ENCODE results near the gene SLC16A10.
"Not testable (repeated sequence)": the region's sequence is repeated elsewhere in the genome, so short reads cannot be mapped to it uniquely, and the experiment has no call there.

DNA sequence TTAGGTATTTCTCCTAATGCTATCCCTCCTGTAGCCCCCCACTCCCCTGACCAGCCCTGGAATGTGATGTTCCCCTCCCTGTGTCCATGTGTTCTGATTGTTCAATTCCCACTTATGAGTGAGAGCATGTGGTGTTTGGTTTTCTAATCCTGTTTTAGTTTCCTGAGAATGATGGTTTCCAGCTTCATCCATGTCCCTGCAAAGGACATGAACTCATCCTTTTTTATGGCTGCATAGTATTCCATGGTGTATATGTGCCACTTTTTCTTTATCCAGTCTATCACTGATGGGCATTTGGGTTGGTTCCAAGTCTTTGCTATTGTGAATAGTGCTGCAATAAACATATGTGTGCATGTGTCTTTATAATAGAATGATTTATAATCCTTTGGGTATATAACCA lies 103.8 kb downstream of the SLC16A10 start:
- TF ChIP-seq, protein P1, sequence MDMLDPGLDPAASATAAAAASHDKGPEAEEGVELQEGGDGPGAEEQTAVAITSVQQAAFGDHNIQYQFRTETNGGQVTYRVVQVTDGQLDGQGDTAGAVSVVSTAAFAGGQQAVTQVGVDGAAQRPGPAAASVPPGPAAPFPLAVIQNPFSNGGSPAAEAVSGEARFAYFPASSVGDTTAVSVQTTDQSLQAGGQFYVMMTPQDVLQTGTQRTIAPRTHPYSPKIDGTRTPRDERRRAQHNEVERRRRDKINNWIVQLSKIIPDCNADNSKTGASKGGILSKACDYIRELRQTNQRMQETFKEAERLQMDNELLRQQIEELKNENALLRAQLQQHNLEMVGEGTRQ (IDR thresholded peaks at IDR 0.05; ENCODE audit: low read depth, low read length): not testable (repeated sequence)
- TF ChIP-seq, protein P2, sequence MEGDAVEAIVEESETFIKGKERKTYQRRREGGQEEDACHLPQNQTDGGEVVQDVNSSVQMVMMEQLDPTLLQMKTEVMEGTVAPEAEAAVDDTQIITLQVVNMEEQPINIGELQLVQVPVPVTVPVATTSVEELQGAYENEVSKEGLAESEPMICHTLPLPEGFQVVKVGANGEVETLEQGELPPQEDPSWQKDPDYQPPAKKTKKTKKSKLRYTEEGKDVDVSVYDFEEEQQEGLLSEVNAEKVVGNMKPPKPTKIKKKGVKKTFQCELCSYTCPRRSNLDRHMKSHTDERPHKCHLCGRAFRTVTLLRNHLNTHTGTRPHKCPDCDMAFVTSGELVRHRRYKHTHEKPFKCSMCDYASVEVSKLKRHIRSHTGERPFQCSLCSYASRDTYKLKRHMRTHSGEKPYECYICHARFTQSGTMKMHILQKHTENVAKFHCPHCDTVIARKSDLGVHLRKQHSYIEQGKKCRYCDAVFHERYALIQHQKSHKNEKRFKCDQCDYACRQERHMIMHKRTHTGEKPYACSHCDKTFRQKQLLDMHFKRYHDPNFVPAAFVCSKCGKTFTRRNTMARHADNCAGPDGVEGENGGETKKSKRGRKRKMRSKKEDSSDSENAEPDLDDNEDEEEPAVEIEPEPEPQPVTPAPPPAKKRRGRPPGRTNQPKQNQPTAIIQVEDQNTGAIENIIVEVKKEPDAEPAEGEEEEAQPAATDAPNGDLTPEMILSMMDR (conservative IDR thresholded peaks at IDR 0.05; ENCODE audit: low read depth, low read length): not testable (repeated sequence)
- TF ChIP-seq MXI1 (IDR thresholded peaks at IDR 0.05; ENCODE audit: borderline replicate concordance, low read depth, low read length); RAD21 (IDR thresholded peaks at IDR 0.05; ENCODE audit: low read length); RFX5 (IDR thresholded peaks at IDR 0.05; ENCODE audit: low read depth, low read length); MAFK (IDR thresholded peaks at IDR 0.05; ENCODE audit: low read depth, low read length); POLR2A (IDR thresholded peaks at IDR 0.05; ENCODE audit: low read depth, low read length); RCOR1 (IDR thresholded peaks at IDR 0.05; ENCODE audit: insufficient replicate concordance, low read length): not testable (repeated sequence)
